ENCODE measurements around the gene CACNA1A.

The CACNA1A gene

DNA sequence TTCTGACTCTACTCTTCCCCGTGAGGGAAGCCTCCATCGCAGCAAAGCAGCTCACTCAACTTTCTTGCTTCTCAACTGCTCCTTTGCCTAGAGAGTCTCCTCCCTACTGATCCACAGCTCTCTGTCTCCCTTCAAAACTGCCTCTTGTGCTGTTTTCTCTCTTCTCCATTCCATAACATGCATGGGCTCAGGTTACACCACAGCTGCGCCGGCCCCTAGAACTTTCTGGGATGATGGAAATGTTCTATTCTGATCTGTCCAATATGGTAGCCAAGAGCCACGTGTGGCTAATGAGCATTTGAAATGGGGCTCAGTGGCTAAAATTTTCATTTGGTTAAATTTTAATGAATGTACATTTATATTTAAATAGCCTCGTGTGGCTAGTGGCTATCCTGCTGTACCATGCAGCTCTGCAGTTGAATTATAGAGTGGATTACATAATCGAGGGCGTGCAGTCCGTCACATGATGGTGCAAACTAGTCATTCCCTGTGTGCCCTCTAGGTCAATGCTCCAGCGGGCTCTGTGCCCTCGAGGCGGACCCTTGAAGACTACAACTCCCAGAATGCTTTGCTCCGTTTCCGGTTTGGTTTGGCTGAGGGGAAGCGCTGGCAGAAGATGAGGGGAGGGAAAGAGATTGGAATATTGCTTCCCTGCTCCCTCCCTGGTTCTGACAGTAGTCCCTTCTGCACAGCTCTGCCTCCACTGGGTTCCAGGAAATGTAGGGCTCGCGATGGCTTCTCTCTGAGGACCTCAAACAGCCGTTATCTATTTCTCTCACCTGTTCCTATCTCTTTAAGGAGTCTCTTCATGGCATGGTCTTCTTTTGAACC, 109.8 kb downstream of the CACNA1A start:
- Histone ChIP-seq H3K36me3 (ENCODE audit: low read length) (no peaks in the 10 kb centered on the region), H3K9me3 (ENCODE audit: insufficient read depth, low read length) (no peaks in the 10 kb centered on the region), H4K20me1 (ENCODE audit: low read depth, low read length) (no peaks in the 10 kb centered on the region), H3K79me2 (ENCODE audit: insufficient read depth, low read length) (no peaks in the 10 kb centered on the region), H2AFZ (ENCODE audit: low read depth, low read length, severe bottlenecking) (no peak overlapping the region), H3K27ac (ENCODE audit: low read depth, low read length) (no peak overlapping the region), H3K27me3 (ENCODE audit: low read length) (no peaks in the 10 kb centered on the region), H3K4me3 (ENCODE audit: insufficient read depth, low read length, poor library complexity, severe bottlenecking) (no peak overlapping the region), H3K9me2 (replicated peaks; ENCODE audit: insufficient read depth, low read length) (no peaks in the 10 kb centered on the region), H3F3A (ENCODE audit: insufficient read depth) (no peaks in the 10 kb centered on the region), H3K9ac (ENCODE audit: low read length) (no peak overlapping the region), H3K4me2 (ENCODE audit: low read depth, low read length, poor library complexity, severe bottlenecking) (no peak overlapping the region)
- TF ChIP-seq EZH2phosphoT487 (conservative IDR thresholded peaks at IDR 0.05; ENCODE audit: low read length) = no peak
- TF ChIP-seq, protein P1, sequence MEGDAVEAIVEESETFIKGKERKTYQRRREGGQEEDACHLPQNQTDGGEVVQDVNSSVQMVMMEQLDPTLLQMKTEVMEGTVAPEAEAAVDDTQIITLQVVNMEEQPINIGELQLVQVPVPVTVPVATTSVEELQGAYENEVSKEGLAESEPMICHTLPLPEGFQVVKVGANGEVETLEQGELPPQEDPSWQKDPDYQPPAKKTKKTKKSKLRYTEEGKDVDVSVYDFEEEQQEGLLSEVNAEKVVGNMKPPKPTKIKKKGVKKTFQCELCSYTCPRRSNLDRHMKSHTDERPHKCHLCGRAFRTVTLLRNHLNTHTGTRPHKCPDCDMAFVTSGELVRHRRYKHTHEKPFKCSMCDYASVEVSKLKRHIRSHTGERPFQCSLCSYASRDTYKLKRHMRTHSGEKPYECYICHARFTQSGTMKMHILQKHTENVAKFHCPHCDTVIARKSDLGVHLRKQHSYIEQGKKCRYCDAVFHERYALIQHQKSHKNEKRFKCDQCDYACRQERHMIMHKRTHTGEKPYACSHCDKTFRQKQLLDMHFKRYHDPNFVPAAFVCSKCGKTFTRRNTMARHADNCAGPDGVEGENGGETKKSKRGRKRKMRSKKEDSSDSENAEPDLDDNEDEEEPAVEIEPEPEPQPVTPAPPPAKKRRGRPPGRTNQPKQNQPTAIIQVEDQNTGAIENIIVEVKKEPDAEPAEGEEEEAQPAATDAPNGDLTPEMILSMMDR (IDR thresholded peaks at IDR 0.05; ENCODE audit: insufficient read depth, low read length, poor library complexity, severe bottlenecking) = no peak

DNA sequence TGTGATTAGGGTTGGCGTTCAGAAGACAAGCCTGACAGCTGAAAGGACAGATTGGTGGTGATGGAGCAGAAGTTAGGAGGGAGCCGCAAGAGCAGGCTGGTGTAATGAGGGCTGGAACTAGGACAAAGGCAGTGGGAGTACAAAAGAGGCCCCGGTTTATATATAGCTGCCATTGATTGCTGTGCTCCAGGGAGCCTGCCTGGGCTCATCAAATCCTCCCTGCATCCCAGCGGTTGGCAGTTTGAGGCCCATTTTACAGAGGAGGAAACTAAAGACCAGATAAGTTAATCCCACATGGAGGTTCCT, 123.7 kb downstream of the CACNA1A start:
- Histone ChIP-seq H3K4me2 (ENCODE audit: low read depth, low read length, poor library complexity, severe bottlenecking) (no peak overlapping the region), H3F3A (ENCODE audit: insufficient read depth) (no peaks in the 10 kb centered on the region), H3K27ac (ENCODE audit: low read depth, low read length) (no peak overlapping the region), H3K9me3 (ENCODE audit: insufficient read depth, low read length) (no peaks in the 10 kb centered on the region), H3K27me3 (ENCODE audit: low read length) (no peaks in the 10 kb centered on the region), H3K79me2 (ENCODE audit: insufficient read depth, low read length) (no peaks in the 10 kb centered on the region), H3K9me2 (replicated peaks; ENCODE audit: insufficient read depth, low read length) (no peaks in the 10 kb centered on the region), H2AFZ (ENCODE audit: low read depth, low read length, severe bottlenecking) (no peak overlapping the region), H4K20me1 (ENCODE audit: low read depth, low read length) (no peaks in the 10 kb centered on the region), H3K9ac (ENCODE audit: low read length) (no peak overlapping the region), H3K36me3 (ENCODE audit: low read length) (no peaks in the 10 kb centered on the region), H3K4me3 (ENCODE audit: insufficient read depth, low read length, poor library complexity, severe bottlenecking) (no peak overlapping the region)
- TF ChIP-seq, protein P1 (IDR thresholded peaks at IDR 0.05; ENCODE audit: insufficient read depth, low read length, poor library complexity, severe bottlenecking) = no peak
- no peak for TF ChIP-seq EZH2phosphoT487 (conservative IDR thresholded peaks at IDR 0.05; ENCODE audit: low read length)

DNA sequence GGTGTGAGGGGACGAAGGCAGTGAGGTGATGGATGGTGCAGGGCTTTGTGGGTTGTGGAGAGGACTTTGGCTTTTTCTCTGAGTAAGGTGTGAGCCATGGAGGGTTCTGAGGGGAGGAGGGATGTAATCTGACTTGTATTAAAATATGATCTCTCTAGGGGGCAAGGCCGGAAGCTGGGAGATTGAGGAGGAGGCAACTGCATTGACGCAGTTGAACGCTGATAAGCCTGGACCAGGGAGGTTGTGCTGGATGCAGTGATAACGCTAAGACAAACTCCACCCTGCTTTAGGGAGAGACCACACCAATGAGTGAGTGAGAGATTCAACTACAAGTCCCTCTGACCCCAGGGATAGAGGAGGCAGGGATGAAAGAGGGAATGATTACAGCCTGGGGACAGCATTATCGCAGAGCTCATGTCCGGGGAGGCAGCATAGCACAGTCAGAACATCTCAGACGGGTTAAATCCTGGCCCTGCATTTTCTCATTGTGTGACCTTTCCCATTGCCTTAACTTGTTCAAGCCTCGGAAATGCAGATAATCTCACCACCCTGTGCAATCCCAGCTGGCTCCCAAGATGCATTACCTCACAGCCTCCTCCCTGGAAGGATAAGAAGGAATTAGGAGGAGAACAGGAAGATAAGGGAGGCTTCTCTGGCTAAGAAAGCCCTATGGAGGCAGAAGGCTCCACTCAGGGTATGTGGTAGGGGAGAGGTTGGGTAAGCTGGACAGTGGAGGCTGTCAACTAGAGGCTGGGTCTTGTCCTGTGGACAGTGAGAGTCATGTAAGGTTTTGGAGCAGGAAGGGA, 124.2 kb downstream of the CACNA1A start:
- Histone ChIP-seq H3K9me3 (ENCODE audit: insufficient read depth, low read length) (no peaks in the 10 kb centered on the region), H3K4me3 (ENCODE audit: insufficient read depth, low read length, poor library complexity, severe bottlenecking) (no peak overlapping the region), H3F3A (ENCODE audit: insufficient read depth) (no peaks in the 10 kb centered on the region), H3K79me2 (ENCODE audit: insufficient read depth, low read length) (no peaks in the 10 kb centered on the region), H4K20me1 (ENCODE audit: low read depth, low read length) (no peaks in the 10 kb centered on the region), H3K36me3 (ENCODE audit: low read length) (no peaks in the 10 kb centered on the region), H3K27me3 (ENCODE audit: low read length) (no peaks in the 10 kb centered on the region), H3K27ac (ENCODE audit: low read depth, low read length) (no peak overlapping the region), H3K4me2 (ENCODE audit: low read depth, low read length, poor library complexity, severe bottlenecking) (no peak overlapping the region), H3K9me2 (replicated peaks; ENCODE audit: insufficient read depth, low read length) (no peaks in the 10 kb centered on the region), H3K9ac (ENCODE audit: low read length) (no peak overlapping the region), H2AFZ (ENCODE audit: low read depth, low read length, severe bottlenecking) (no peak overlapping the region)
- TF ChIP-seq, protein P1 (IDR thresholded peaks at IDR 0.05; ENCODE audit: insufficient read depth, low read length, poor library complexity, severe bottlenecking) = no peak
- no peak for TF ChIP-seq EZH2phosphoT487 (conservative IDR thresholded peaks at IDR 0.05; ENCODE audit: low read length)

All from SU-DHL-6 (cell line).